K562 (cell line): ENCODE measurements around the gene PLCB4. TPM values are rescaled to one million over a fixed set of nuclear protein-coding genes. Genes with fewer than 3 reads are reported as not detected.

ENCODE experiments used
- ATAC-seq: fragments of 200-7000 bp; cut with Tn5 transposase; 3 replicates; pipeline ENCODE4 v1.9.1; 2020; ENCODE audit warnings: moderate library complexity
- BruUV-seq: library from RNA; stranded (reverse); fragments of 400-500 nt; replicated peaks from 2 replicates; lab custom pipeline; 2021; lab: Mats Ljungman, UMichigan
- CTCF ChIA-PET: fragments of 300-600 bp; formaldehyde crosslinking; extraction: SDS; loops from one replicate; lab custom pipeline; 2021; ENCODE audit warnings: low intra/inter-chr PET ratio; lab: Yijun Ruan, JAX
- POLR2A ChIA-PET: fragments of 300-600, 350-650 bp; sonication (Branson Sonifier 250); formaldehyde crosslinking; extraction: SDS; loops from one replicate; lab custom pipeline; 2021; ENCODE audit warnings: antibody characterized with exemption, inconsistent platforms; lab: Yijun Ruan, JAX
- DNase-seq, 4 experiments: peaks; one replicate each; pipeline versions ENCODE4 v3.0.0 to v3.0.0-alpha.2; 2011 to 2018; ENCODE audit warnings: low spot score in 3 of 4, mixed read lengths in 3 of 4; ENCODE audit errors: extremely low read depth in 1 of 4
- FAIRE-seq: peaks from 2 replicates; lab custom pipeline; 2011; peaks lifted over from hg19 to GRCh38; lab: Jason Lieb, UNC
- H2AFZ ChIP-seq: 2 replicates; pipeline ENCODE4 v1.6.0; 2011; ENCODE audit warnings: low read depth, low read length, control low read depth, inconsistent platforms
- H3K27ac ChIP-seq: fragments of 200-600 bp; 3 replicates; pipeline ENCODE4 v1.8.0; 2011; ENCODE audit warnings: low read depth, mild to moderate bottlenecking, control low read depth, inconsistent platforms, low read length, moderate library complexity, mixed read lengths; ENCODE audit errors: extremely low read depth
- H3K27me3 ChIP-seq, 2 experiments: fragments of 300-600 bp in 1 of 2; 2 replicates in 1 of 2; 3 replicates in 1 of 2; pipeline versions ENCODE4 v1.6.0 to v1.8.0; 2011; ENCODE audit warnings: inconsistent platforms in 2 of 2, low read length in 2 of 2, mild to moderate bottlenecking in 1 of 2, mixed read lengths in 1 of 2, moderate library complexity in 1 of 2; ENCODE audit not compliant: control insufficient read depth in 2 of 2, insufficient read depth in 2 of 2
- H3K36me3 ChIP-seq: fragments of 300-600 bp; 3 replicates; pipeline ENCODE4 v1.8.0; 2011; ENCODE audit warnings: mild to moderate bottlenecking, low read length, inconsistent platforms; ENCODE audit not compliant: control insufficient read depth, insufficient read depth
- H3K4me1 ChIP-seq, 2 experiments: fragments of 200-600 bp in 1 of 2; replicated peaks in 1 of 2; 2 replicates in 1 of 2; 3 replicates in 1 of 2; pipeline versions ENCODE4 v1.5.1 to v1.8.0; 2011; ENCODE audit warnings: inconsistent platforms in 2 of 2, low read length in 2 of 2, mild to moderate bottlenecking in 1 of 2, mixed read lengths in 1 of 2, moderate library complexity in 1 of 2; ENCODE audit not compliant: control insufficient read depth in 2 of 2, insufficient read depth in 2 of 2
- H3K4me2 ChIP-seq: 2 replicates; pipeline ENCODE4 v1.6.1; 2011; ENCODE audit warnings: low read length, control low read depth, inconsistent platforms, mixed read lengths; ENCODE audit not compliant: insufficient read depth
- H3K4me3 ChIP-seq: fragments of 200-600 bp; sonication (generic), shearing (Covaris generic); 2 replicates; pipeline ENCODE4 v1.5.1; 2016; ENCODE audit warnings: control low read depth, inconsistent platforms
- H3K79me2 ChIP-seq: fragments of 200-600 bp; 3 replicates; pipeline ENCODE4 v1.8.0; 2011; ENCODE audit warnings: low read length, inconsistent platforms; ENCODE audit not compliant: control insufficient read depth, insufficient read depth
- H3K9ac ChIP-seq, 2 experiments: 2 replicates each; pipeline versions ENCODE4 v1.6.0 to v1.6.1; 2011; ENCODE audit warnings: low read depth in 2 of 2, low read length in 2 of 2, control low read depth in 1 of 2, inconsistent platforms in 1 of 2, mild to moderate bottlenecking in 1 of 2, mixed read lengths in 1 of 2; ENCODE audit not compliant: insufficient read depth in 1 of 2
- H3K9me1 ChIP-seq: one replicate; pipeline ENCODE4 v1.6.0; 2011; ENCODE audit warnings: inconsistent platforms, mild to moderate bottlenecking, low read length, moderate library complexity; ENCODE audit not compliant: control insufficient read depth, insufficient read depth
- H3K9me3 ChIP-seq: replicated peaks from 2 replicates; pipeline ENCODE4 v1.5.1; 2011; ENCODE audit warnings: low read depth, low read length, inconsistent platforms; ENCODE audit not compliant: control insufficient read depth, insufficient read depth
- H4K20me1 ChIP-seq: replicated peaks from 2 replicates; pipeline ENCODE4 v1.6.1; 2011; ENCODE audit warnings: low read length, inconsistent platforms, mixed read lengths; ENCODE audit not compliant: control insufficient read depth, insufficient read depth
- BCLAF1 ChIP-seq, 2 experiments: fragments of 450-650 bp in 1 of 2; IDR thresholded peaks; 2 replicates each; pipeline ENCODE4 v1.6.1; 2011 to 2017; ENCODE audit warnings: low read depth in 2 of 2, antibody characterized with exemption in 1 of 2, borderline replicate concordance in 1 of 2, low read length in 1 of 2, mild to moderate bottlenecking in 1 of 2, mixed read lengths in 1 of 2; ENCODE audit not compliant: control insufficient read depth in 1 of 2
- MIER1 ChIP-seq: fragments of 450-650 bp; IDR thresholded peaks from 2 replicates; pipeline ENCODE4 v1.6.1; 2016; ENCODE audit warnings: antibody characterized with exemption, mild to moderate bottlenecking, low read depth
- RERE ChIP-seq: sonication (generic); formaldehyde crosslinking; IDR thresholded peaks from 2 replicates; pipeline ENCODE4 v1.8.0; 2023; ENCODE audit warnings: missing genetic modification reagents, mild to moderate bottlenecking, borderline replicate concordance
- TBP ChIP-seq: optimal IDR thresholded peaks from 2 replicates; pipeline ENCODE3; 2011; ENCODE audit warnings: low read depth, low read length, improper control_type of control experiment
- ZFP1 ChIP-seq: fragments of 450-650 bp; formaldehyde crosslinking; IDR thresholded peaks from 2 replicates; pipeline ENCODE4 v1.4.0; 2020; ENCODE audit warnings: mild to moderate bottlenecking, mixed read lengths
- ZNF140 ChIP-seq: fragments of 250-450 bp; sonication (Bioruptor Pico); IDR thresholded peaks from 2 replicates; pipeline ENCODE4 v1.8.0; 2021; ENCODE audit warnings: moderate library complexity, mild to moderate bottlenecking, inconsistent platforms
- ZNF3 ChIP-seq: fragments of 250-450 bp; sonication (Bioruptor Pico); IDR thresholded peaks from 2 replicates; pipeline ENCODE4 v1.5.0; 2021; ENCODE audit warnings: mild to moderate bottlenecking, moderate library complexity
- ZNF395 ChIP-seq: fragments of 200-800 bp; sonication (Bioruptor generic); IDR thresholded peaks from 2 replicates; pipeline ENCODE4 v1.6.1; 2017; ENCODE audit warnings: missing genetic modification characterization, missing compliant biosample characterization
- ZNF699 ChIP-seq: fragments of 250-450 bp; sonication (Bioruptor Pico); IDR thresholded peaks from 2 replicates; pipeline ENCODE4 v1.8.0; 2021; ENCODE audit warnings: mild to moderate bottlenecking, moderate library complexity; ENCODE audit not compliant: insufficient replicate concordance
- WGBS: fragments of 100-300 bp; shearing (Covaris generic); methylation state at CpG from one replicate; pipeline ENCODE4 v1.1.6; 2016; ENCODE audit warnings: low coverage, mixed read lengths; ENCODE audit not compliant: insufficient coverage; ENCODE audit errors: missing lambda C conversion rate; 5-methylcytosine and 5-hydroxymethylcytosine counted together
- in situ Hi-C: fragments of 300-500 bp; cut with MboI; formaldehyde crosslinking; loops from 4 replicates; pipeline ENCODE4 v1.15.0; 2018; ENCODE audit warnings: inconsistent platforms, mixed read lengths
- intact Hi-C: fragments of 100-400 bp; cut with micrococcal nuclease; formaldehyde crosslinking; loops from 2 replicates; pipeline ENCODE4 v1.14.2; 2022
- polyA plus RNA-seq, 8 experiments: library from polyadenylated mRNA; depleted of rRNA in 4 of 8; stranded (reverse) in 5 of 8; unstranded in 3 of 8; fragments of >200 nt; fragmentation: Nextera tagmentation in 2 of 8; fragmentation: Illumina TruSeq in 1 of 8; extraction: Ambion mirVana in 2 of 8; extraction: Trizol in 1 of 8; gene quantifications; 2 replicates each; pipeline versions ENCODE4 v1.2.1 to v1.2.3, GENCODE V29; 2011 to 2014; ENCODE audit warnings: inconsistent platforms in 1 of 8, missing spikeins in 1 of 8
- total RNA-seq, 7 experiments: library from RNA; depleted of rRNA in 6 of 7; stranded (reverse); fragments of >200 nt in 6 of 7; fragmentation: Illumina TruSeq in 2 of 7; extraction: Trizol in 2 of 7; gene quantifications; 2 replicates each; pipeline versions ENCODE4 v1.2.1 to v1.2.3, GENCODE V29; 2011 to 2021; ENCODE audit warnings: low replicate concordance in 1 of 7

The PLCB4 gene
- total and polyA plus RNA-seq, 9 of the 15 experiments (the other 6 are each of a cell fraction or from before 2014, with no cell fraction given) = 0.20 to 2.9 (median 0.52) TPM

- Histone ChIP-seq H3K9ac (no peak overlapping the region), H3K27me3 (no peaks in the 10 kb centered on the region), H3K4me3 (no peak overlapping the region), H3K9me1 (no peaks in the 10 kb centered on the region), H3K4me2 (no peak overlapping the region), H3K27ac (no peak overlapping the region), H3K9me3 (no peaks in the 10 kb centered on the region), H3K4me1 (no peaks in the 10 kb centered on the region), H4K20me1 (no peaks in the 10 kb centered on the region), H2AFZ (no peak overlapping the region), H3K79me2 (no peaks in the 10 kb centered on the region), H3K36me3 (no peaks in the 10 kb centered on the region)
- WGBS = 0% methylated on average over 2 of the region's 2 CpGs
- in situ Hi-C loops = no loop called here
- TF ChIP-seq ZNF140 (CRISPR knock-in tag) (no peak), MIER1 (no peak), ZNF699 (CRISPR knock-in tag) (no peak), BCLAF1 (IDR thresholded peaks at IDR 0.05; ENCODE audit: borderline replicate concordance in 1 of 2, control insufficient read depth in 1 of 2, low read depth in 2 of 2, low read length in 1 of 2) (no peak), ZFP1 (CRISPR knock-in tag) (no peak), TBP (no peak), ZNF395 (no peak), ZNF3 (no peak), RERE (CRISPR knock-in tag) (no peak)
- FAIRE-seq (no peak), ATAC-seq (no peak), DNase-seq (no peak)
- intact Hi-C loops = no loop called here
- ChIA-PET CTCF (no interaction called here), POLR2A (no interaction called here)
- BruUV-seq = no TSS peak
These were observed 385.9 kb downstream of the PLCB4 start for GRCh38 chr20:9454791-9455190.
